Body of pancreas (tissue), 4 donors: ENCODE results near the gene LHFPL6. TPM values are rescaled to one million over a fixed set of nuclear protein-coding genes. Genes with fewer than 3 reads are reported as not detected.

Experiments used
- ATAC-seq: fragments of 150-250 bp; one replicate; pipeline ENCODE4 v1.9.1; 2016
- DNase-seq, 4 donors: peaks; one replicate each; pipeline ENCODE4 v3.0.0-alpha.2; 2019
- H3K27ac ChIP-seq, 4 donors: fragments of 200-600 bp; sonication (generic); 1 replicate in 3 of 4; 2 replicates in 1 of 4; pipeline versions ENCODE4 v1.5.1 to v1.6.1; 2016 to 2019; ENCODE audit warnings: mild to moderate bottlenecking in 1 of 4, mixed read lengths in 1 of 4, moderate library complexity in 1 of 4
- H3K27me3 ChIP-seq, 2 donors: fragments of 200-600 bp; sonication (generic); one replicate each; pipeline ENCODE4 v1.6.0; 2016; ENCODE audit warnings: mild to moderate bottlenecking in 1 of 2
- H3K36me3 ChIP-seq, 2 donors: fragments of 200-600 bp; sonication (generic); replicated peaks in 1 of 2; 2 replicates each; pipeline ENCODE4 v1.5.1; 2016; ENCODE audit warnings: low read depth in 2 of 2; ENCODE audit not compliant: insufficient read depth in 1 of 2
- H3K4me1 ChIP-seq: fragments of 200-600 bp; sonication (generic); one replicate; pipeline ENCODE4 v1.6.0; 2016
- H3K4me3 ChIP-seq, 2 donors: fragments of 200-600 bp; sonication (generic); 1 replicate in 1 of 2; 2 replicates in 1 of 2; pipeline ENCODE4 v1.5.1; 2016 to 2019
- H3K9me3 ChIP-seq, 3 donors: fragments of 200-600 bp; sonication (generic); 1 replicate in 2 of 3; 2 replicates in 1 of 3; pipeline ENCODE4 v1.5.1; 2016
- CTCF ChIP-seq, 7 experiments: fragments of 450-650 bp in 4 of 7; fragments of 200-600 bp in 3 of 7; sonication (generic) in 3 of 7; IDR thresholded peaks; one replicate each; pipeline ENCODE4 v1.5.1; 2016 to 2019; ENCODE audit warnings: antibody characterized with exemption in 7 of 7
- POLR2A ChIP-seq, 3 donors: fragments of 450-650 bp; IDR thresholded peaks; one replicate each; pipeline ENCODE4 v1.6.1; 2016; ENCODE audit warnings: antibody characterized with exemption in 3 of 3, mild to moderate bottlenecking in 2 of 3
- WGBS, 2 donors: methylation state at CpG; one replicate each; pipeline ENCODE4 v1.1.5; 2017; 5-methylcytosine and 5-hydroxymethylcytosine counted together
- intact Hi-C: fragments of 100-400 bp; cut with DNase I; formaldehyde crosslinking; loops from one replicate; pipeline ENCODE4 v1.15.1; 2023
- total RNA-seq, 2 donors: library from RNA; depleted of rRNA; stranded (reverse); fragments of >200 nt; gene quantifications; one replicate each; pipeline ENCODE4 v1.1.0, GENCODE V29; 2016

The LHFPL6 gene
- total RNA-seq, 2 donors from 2014 or later = 18.4 to 30.7 TPM

GRCh38 chr13:39580881-39581575 lies 22.0 kb downstream of the LHFPL6 start:
- no peak for DNase-seq
- no peaks in the 10 kb centered on the region for H3K36me3 ChIP-seq
- intact Hi-C loops = no loop called here

GRCh38 chr13:39578821-39579291 lies 24.1 kb downstream of the LHFPL6 start:
- ATAC-seq = no peak
- Histone ChIP-seq H3K36me3 (no peaks in the 10 kb centered on the region), H3K27me3 (no peaks in the 10 kb centered on the region), H3K9me3 (no peaks in the 10 kb centered on the region), H3K4me1 (no peaks in the 10 kb centered on the region), H3K4me3 (no peak overlapping the region), H3K27ac (no peak overlapping the region)
- intact Hi-C loops = no loop called here
- 83 to 84% methylated on average over 3 of the region's 3 CpGs for WGBS, 2 donors
- TF ChIP-seq CTCF (IDR thresholded peaks at IDR 0.05) (no peak), POLR2A (IDR thresholded peaks at IDR 0.05) (no peak)
- DNase-seq = no peak

More at GRCh38 chr13:39580881-39581575, 22.0 kb downstream of the LHFPL6 start:
- Histone ChIP-seq H3K4me1 (no peaks in the 10 kb centered on the region), H3K4me3 (no peak overlapping the region), H3K27ac (no peak overlapping the region), H3K27me3 (no peaks in the 10 kb centered on the region), H3K9me3 (no peaks in the 10 kb centered on the region)
- TF ChIP-seq POLR2A (IDR thresholded peaks at IDR 0.05) = no peak
- TF ChIP-seq CTCF (IDR thresholded peaks at IDR 0.05) = no peak
- 62 to 67% methylated on average over 5 of the region's 5 CpGs for WGBS, 2 donors
- no peak for ATAC-seq

- WGBS, 2 donors = 42 to 52% methylated on average over 5 of the region's 5 CpGs
- DNase-seq (no peak), ATAC-seq (no peak)
These were observed 25.0 kb downstream of the LHFPL6 start for GRCh38 chr13:39577838-39578491.

GRCh38 chr13:39577203-39577602 lies 25.8 kb downstream of the LHFPL6 start:
- no peak for ATAC-seq
- H3K4me1 ChIP-seq = no peaks in the 10 kb centered on the region

More at GRCh38 chr13:39577838-39578491, 25.0 kb downstream of the LHFPL6 start:
- intact Hi-C loops = no loop called here
- H3K27ac ChIP-seq = no peak overlapping the region
- H3K36me3 ChIP-seq = no peaks in the 10 kb centered on the region
- no peaks in the 10 kb centered on the region for H3K9me3 ChIP-seq
- no peak overlapping the region for H3K4me3 ChIP-seq
- TF ChIP-seq CTCF (IDR thresholded peaks at IDR 0.05) = no peak
- no peak for TF ChIP-seq POLR2A (IDR thresholded peaks at IDR 0.05)
- H3K4me1 ChIP-seq = no peaks in the 10 kb centered on the region
- no peaks in the 10 kb centered on the region for H3K27me3 ChIP-seq

More at GRCh38 chr13:39577203-39577602, 25.8 kb downstream of the LHFPL6 start:
- TF ChIP-seq POLR2A (IDR thresholded peaks at IDR 0.05) = no peak
- no peak for TF ChIP-seq CTCF (IDR thresholded peaks at IDR 0.05)
- no peak for DNase-seq
- Histone ChIP-seq H3K36me3 (no peaks in the 10 kb centered on the region), H3K27me3 (no peaks in the 10 kb centered on the region), H3K4me3 (no peak overlapping the region), H3K9me3 (no peaks in the 10 kb centered on the region), H3K27ac (no peak overlapping the region)
- intact Hi-C loops = no loop called here
- 89 to 92% methylated on average over 2 of the region's 2 CpGs for WGBS, 2 donors
